CD4-positive, alpha-beta T cell (primary cell): Measurements from ENCODE around the gene KIAA0753. TPM values are rescaled to one million over a fixed set of nuclear protein-coding genes. Genes with fewer than 3 reads are reported as not detected.

Experiments used
- ATAC-seq: fragments of 200-7000 bp; cut with Tn5 transposase; one replicate; pipeline ENCODE4 v1.10.0; 2022; ENCODE audit warnings: mild to moderate bottlenecking; ENCODE audit not compliant: poor library complexity
- CTCF ChIA-PET: fragments of 350-600 bp; sonication (Branson Sonifier 250); formaldehyde crosslinking; loops from one replicate; lab custom pipeline; 2021; ENCODE audit warnings: antibody characterized with exemption, inconsistent platforms; lab: Charles Lee
- POLR2A ChIA-PET: fragments of 350-600 bp; sonication (Branson Sonifier 250); formaldehyde crosslinking; loops from one replicate; lab custom pipeline; 2021; ENCODE audit warnings: antibody characterized with exemption, inconsistent platforms; lab: Charles Lee
- DNase-seq, 14 experiments: peaks; one replicate each; pipeline ENCODE4 v3.0.0-alpha.2; 2013 to 2020; ENCODE audit warnings: mixed read lengths in 2 of 14
- H3K27ac ChIP-seq, 2 donors: one replicate each; pipeline versions ENCODE4 v1.5.1 to v1.7.0; 2013; ENCODE audit warnings: low read length in 2 of 2, low read depth in 1 of 2, mild to moderate bottlenecking in 1 of 2
- H3K27me3 ChIP-seq, 2 experiments: 1 replicate in 1 of 2; 2 replicates in 1 of 2; pipeline versions ENCODE4 v1.6.1 to v1.7.0; 2013; ENCODE audit warnings: low read length in 2 of 2, control low read depth in 1 of 2, mild to moderate bottlenecking in 1 of 2, moderate library complexity in 1 of 2; ENCODE audit not compliant: insufficient read depth in 2 of 2, control insufficient read depth in 1 of 2
- H3K36me3 ChIP-seq: one replicate; pipeline ENCODE4 v1.6.1; 2013; ENCODE audit warnings: low read length, control low read depth; ENCODE audit not compliant: insufficient read depth
- H3K4me1 ChIP-seq: one replicate; pipeline ENCODE4 v1.6.1; 2013; ENCODE audit warnings: low read length, control low read depth; ENCODE audit not compliant: insufficient read depth
- H3K4me3 ChIP-seq: one replicate; pipeline ENCODE4 v1.5.1; 2013; ENCODE audit warnings: mild to moderate bottlenecking, low read length, moderate library complexity
- H3K9me3 ChIP-seq, 2 experiments: 1 replicate in 1 of 2; 2 replicates in 1 of 2; pipeline versions ENCODE4 v1.6.1 to v1.7.0; 2013; ENCODE audit warnings: low read length in 2 of 2, mild to moderate bottlenecking in 2 of 2, control low read depth in 1 of 2, moderate library complexity in 1 of 2; ENCODE audit not compliant: control insufficient read depth in 1 of 2, insufficient read depth in 1 of 2
- H3K27ac Mint-ChIP-seq: one replicate; pipeline ENCODE4 v1.8.0; 2020; ENCODE audit warnings: mixed read lengths
- H3K27me3 Mint-ChIP-seq: one replicate; pipeline ENCODE4 v1.8.0; 2021; ENCODE audit warnings: mixed read lengths
- H3K36me3 Mint-ChIP-seq: one replicate; pipeline ENCODE4 v1.8.0; 2021; ENCODE audit warnings: low read depth, mixed read lengths
- H3K4me1 Mint-ChIP-seq: one replicate; pipeline ENCODE4 v1.8.0; 2021; ENCODE audit warnings: low read depth, mixed read lengths
- H3K4me3 Mint-ChIP-seq: one replicate; pipeline ENCODE4 v1.8.0; 2020; ENCODE audit warnings: mild to moderate bottlenecking, mixed read lengths
- H3K9me3 Mint-ChIP-seq: one replicate; pipeline ENCODE4 v1.8.0; 2020; ENCODE audit warnings: mixed read lengths
- CTCF ChIP-seq: fragments of 200-600 bp; IDR thresholded peaks from one replicate; pipeline ENCODE4 v1.8.0; 2022; ENCODE audit warnings: antibody characterized with exemption, mild to moderate bottlenecking
- intact Hi-C, 2 experiments: fragments of 100-400 bp; cut with DNase I in 1 of 2; cut with micrococcal nuclease in 1 of 2; formaldehyde crosslinking; loops; one replicate each; pipeline versions ENCODE4 v1.15.1 to v1.9.0; 2023 to 2025; cut with DNase I, micrococcal nuclease
- total RNA-seq, 174 experiments: library from RNA in 2 of 174; stranded (reverse) in 2 of 174; gene quantifications; one replicate each; pipeline ENCODE4 v1.2.3 and lab custom pipeline; 2021 to 2026

Gene KIAA0753
- total RNA-seq, 2 experiments from 2014 or later, result 8.9 to 11.7 TPM

GRCh38 chr17:6589266-6589946 lies 51.1 kb downstream of the KIAA0753 start:
- H3K27me3 ChIP-seq, result no peaks in the 10 kb centered on the region
- Mint-ChIP-seq H3K4me1 (no peaks in the 10 kb centered on the region), H3K27me3 (no peaks in the 10 kb centered on the region), H3K27ac (no peak overlapping the region), H3K4me3 (no peak overlapping the region), H3K9me3 (no peaks in the 10 kb centered on the region), H3K36me3 (peaks cover 94% of the 10 kb centered on the region)
- H3K27ac ChIP-seq, result no peak overlapping the region
- H3K36me3 ChIP-seq, result peaks cover 78% of the 10 kb centered on the region
- H3K4me1 ChIP-seq, result no peaks in the 10 kb centered on the region
- CTCF ChIA-PET, result no interaction called here
- TF ChIP-seq CTCF, result no peak
- H3K4me3 ChIP-seq, result no peak overlapping the region
- intact Hi-C loops, result no loop called here
- no peak for ATAC-seq
- no peaks in the 10 kb centered on the region for H3K9me3 ChIP-seq
- DNase-seq, result no peak
- POLR2A ChIA-PET, result no interaction called here

GRCh38 chr17:6588165-6588564 lies 52.3 kb downstream of the KIAA0753 start:
- H3K27me3 Mint-ChIP-seq, result no peaks in the 10 kb centered on the region
- H3K36me3 ChIP-seq, result peaks cover 73% of the 10 kb centered on the region
- CTCF ChIA-PET, result no interaction called here

GRCh38 chr17:6587310-6587709 lies 53.2 kb downstream of the KIAA0753 start:
- H3K9me3 ChIP-seq, result no peaks in the 10 kb centered on the region
- H3K27ac ChIP-seq, result no peak overlapping the region
- no peak for DNase-seq
- no peaks in the 10 kb centered on the region for H3K27me3 Mint-ChIP-seq
- H3K27me3 ChIP-seq, result no peaks in the 10 kb centered on the region
- no peak overlapping the region for H3K4me3 ChIP-seq
- ChIA-PET POLR2A (no interaction called here), CTCF (no interaction called here)
- no peak overlapping the region for H3K27ac Mint-ChIP-seq
- H3K36me3 ChIP-seq, result peaks cover 73% of the 10 kb centered on the region
- peaks cover 99% of the 10 kb centered on the region for H3K36me3 Mint-ChIP-seq
- no peak for TF ChIP-seq CTCF
- H3K4me1 Mint-ChIP-seq, result no peaks in the 10 kb centered on the region
- no peak overlapping the region for H3K4me3 Mint-ChIP-seq
- no peak for ATAC-seq
- intact Hi-C loops, result no loop called here
- H3K4me1 ChIP-seq, result no peaks in the 10 kb centered on the region
- no peaks in the 10 kb centered on the region for H3K9me3 Mint-ChIP-seq

More at GRCh38 chr17:6588165-6588564, 52.3 kb downstream of the KIAA0753 start:
- H3K9me3 ChIP-seq, result no peaks in the 10 kb centered on the region
- POLR2A ChIA-PET, result no interaction called here
- no peak overlapping the region for H3K4me3 ChIP-seq
- H3K4me1 ChIP-seq, result no peaks in the 10 kb centered on the region
- no peak for TF ChIP-seq CTCF
- no peak overlapping the region for H3K27ac ChIP-seq
- Mint-ChIP-seq H3K4me1 (no peaks in the 10 kb centered on the region), H3K9me3 (no peaks in the 10 kb centered on the region), H3K36me3 (peaks cover 98% of the 10 kb centered on the region), H3K27ac (no peak overlapping the region), H3K4me3 (no peak overlapping the region)
- ATAC-seq (no peak), DNase-seq (no peak)
- no peaks in the 10 kb centered on the region for H3K27me3 ChIP-seq
- intact Hi-C loops, result no loop called here
